RPMI8226 (cell line): Measurements from ENCODE around the gene TLE5.
"Not testable (repeated sequence)": the region's sequence is repeated elsewhere in the genome, so short reads cannot be mapped to it uniquely, and the experiment has no call there.

Experiments
- DNase-seq: peaks from one replicate; pipeline ENCODE4 v3.0.0-alpha.2; 2015

Gene TLE5

DNA sequence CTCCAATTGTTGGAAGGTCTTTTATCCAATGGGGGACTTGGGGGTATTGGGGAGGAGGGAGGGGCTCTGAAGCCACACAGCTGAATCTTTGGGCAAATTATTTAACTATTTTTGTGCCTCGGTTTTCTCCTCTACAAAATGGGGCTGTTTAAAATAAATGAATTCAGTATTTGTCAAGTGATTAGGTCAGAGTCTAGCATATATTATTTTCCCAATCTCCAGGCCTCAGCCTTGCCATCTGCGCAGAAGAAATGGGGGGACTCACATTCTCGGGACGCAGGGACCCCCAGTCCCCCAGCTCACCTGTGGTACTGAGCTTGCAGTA, 1.5 kb downstream of the TLE5 start:
- no peak for DNase-seq

DNA sequence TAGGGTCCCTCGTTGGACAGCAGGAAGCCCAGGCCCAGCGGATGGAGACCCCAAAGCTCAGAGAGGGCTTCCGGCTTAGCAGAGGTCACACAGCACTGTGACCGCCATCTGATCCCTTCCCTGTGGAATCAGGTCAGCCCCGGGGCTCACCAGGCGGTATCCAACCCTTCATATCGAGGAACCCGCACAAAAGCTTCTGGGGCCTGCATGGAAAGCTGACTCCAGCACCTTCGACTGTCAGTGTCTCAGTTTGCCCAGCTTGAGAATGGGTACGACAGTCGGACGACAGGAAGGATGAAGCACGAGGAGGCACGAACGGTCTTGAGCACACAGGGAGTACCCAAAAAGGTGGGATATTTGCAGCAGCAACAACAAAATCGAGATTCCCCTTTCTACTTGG, 2.6 kb downstream of the TLE5 start:
- no peak for DNase-seq

DNA sequence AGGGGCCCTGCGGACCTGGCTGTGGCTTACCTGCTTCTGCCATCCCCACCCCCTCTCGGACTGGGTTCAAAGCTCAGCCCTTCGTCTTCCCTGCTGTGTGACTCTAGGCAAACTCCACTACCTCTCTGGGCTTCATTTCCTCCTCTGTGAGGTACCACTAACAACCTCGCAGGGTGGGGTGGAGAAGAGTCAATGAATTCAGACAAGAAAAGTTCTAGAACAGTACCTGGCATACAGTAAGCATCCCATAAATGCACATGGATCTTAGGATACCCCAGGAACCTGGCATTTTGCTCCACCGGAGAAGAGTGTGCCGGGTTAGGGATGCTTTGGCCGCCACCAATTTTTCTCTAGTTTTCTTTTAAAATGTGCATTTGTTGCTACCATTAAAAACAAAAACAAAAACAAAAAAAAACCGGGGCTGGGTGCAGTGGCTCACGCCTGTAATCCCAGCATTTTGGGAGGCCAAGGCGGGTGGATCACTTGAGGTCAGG, 3.4 kb downstream of the TLE5 start:
- no peak for DNase-seq

DNA sequence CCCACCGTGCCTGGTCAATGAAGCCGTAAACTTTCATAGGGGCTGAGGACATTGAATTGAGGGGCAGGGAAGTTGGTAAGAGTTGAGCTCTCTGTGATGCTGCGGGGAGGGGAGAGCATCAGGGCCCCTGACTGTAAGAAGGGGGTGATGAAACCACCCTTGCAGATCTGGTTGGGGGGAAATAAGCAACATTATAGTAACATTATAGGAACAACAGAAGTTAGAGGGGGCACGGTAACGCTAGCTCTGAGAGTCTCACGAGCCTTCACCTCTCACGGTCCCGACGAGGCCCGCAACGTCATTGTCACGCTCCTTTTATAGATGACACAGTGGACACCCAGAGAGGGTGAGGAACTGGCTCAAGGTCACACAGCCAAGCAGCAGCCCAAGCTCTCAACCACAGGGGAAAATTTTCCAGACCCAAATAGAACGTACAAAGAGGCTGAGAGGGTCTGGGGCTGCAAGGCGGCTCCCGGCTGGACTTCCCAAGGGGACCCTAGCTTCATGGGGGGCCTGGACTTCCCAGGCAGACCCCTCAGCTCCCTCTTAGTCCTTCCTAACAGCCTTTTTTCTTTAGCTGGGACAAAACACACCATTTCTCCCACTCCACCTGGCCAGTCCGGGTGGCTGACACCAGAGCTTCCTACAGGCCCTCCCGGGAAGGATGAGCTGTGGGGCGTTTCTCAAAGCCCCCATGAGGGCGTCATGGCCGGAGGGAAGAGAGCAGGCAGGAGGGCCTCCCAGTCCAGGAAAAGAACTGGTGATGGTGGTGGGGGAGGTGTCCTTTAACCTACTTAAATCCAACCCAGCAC, 4.1 kb downstream of the TLE5 start:
- no peak for DNase-seq

DNA sequence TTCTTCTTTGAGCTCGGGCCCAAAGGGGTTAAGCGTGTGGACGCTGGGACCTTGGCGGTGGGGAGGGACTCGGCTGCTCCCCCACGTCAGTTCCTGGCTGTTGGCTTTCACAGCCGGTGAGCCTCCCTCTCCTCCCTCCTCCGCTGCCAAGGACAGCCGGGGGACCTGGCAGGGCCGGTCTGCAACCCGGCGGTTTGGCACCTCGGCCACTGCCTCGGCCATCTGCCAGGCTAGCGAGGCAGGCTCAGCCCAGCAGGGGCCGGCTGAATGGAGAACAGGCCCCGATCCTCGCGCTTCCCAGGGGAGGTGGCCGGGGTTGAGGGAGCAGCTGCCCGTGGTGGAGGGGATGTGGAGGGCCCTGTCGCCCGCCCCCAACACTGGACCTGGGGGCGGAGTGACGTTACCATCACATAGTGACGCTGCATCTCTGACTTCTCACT, 5.0 kb downstream of the TLE5 start:
- DNase-seq, result no peak

DNA sequence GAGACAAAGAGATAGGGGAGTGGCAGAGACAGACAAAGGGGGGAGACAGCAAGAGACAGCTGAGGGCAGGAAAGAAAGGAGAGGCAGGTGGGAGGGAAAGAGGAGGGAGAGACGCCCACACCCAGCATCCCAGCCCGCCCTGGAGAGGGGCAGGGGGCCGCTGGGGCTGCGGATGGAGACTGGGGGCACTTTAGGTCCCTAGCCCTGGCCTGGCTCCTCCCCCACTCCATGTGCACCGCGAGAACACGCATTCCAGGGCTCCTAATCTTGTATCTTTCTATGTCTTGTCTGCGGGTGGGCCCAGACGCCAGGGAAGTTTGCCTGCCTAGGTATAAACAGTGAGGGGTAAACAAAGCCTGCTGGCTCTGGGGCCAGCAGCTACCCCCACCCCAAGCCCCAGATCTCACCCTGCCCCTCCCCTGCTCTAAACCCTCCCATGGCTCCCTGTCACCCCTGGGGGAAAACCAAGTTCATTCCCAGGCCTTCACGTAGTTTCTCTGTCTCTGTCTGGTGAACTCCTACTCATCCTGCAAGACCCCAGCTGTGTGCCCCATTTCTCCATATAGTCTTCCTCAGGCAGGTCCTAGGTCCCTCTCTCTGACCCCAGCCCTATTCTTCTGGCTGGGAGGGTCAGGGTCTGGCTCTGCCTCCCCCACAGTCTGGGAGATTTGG, 5.7 kb downstream of the TLE5 start:
- no peak for DNase-seq

DNA sequence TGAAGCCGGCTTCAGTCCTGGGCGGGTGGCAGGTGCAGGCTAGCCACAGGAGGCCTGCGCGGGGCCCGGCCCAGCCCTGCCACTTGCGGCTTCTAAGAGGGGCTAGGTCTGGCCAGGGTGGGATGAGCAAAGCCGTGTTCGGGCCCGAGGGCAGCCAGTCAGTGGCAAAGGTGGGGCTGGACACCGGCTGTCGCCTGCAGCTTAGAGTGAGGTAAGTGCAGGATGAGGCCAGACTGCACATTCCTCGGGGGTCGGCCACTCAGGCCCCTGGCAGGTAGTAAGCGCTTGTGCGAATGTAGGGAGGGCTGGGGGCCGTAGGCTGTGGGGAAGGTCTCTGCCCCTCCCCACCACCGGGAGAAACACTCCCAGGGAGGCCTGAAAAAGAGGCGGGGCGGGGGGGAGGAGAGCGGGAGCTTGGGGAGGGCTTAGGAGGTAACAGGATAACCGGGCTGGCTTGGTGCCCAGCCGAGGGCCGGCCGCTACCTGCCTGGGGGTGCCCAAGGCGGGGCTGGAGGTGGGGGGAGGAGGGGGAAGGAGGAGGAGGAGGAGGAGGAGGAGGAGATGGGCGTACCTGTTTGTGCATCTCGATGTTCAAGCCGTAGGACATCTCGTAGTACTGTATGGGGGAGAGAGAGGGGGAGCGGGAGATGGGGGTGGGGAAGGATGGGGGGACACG, 6.4 kb downstream of the TLE5 start:
- DNase-seq, result no peak

DNA sequence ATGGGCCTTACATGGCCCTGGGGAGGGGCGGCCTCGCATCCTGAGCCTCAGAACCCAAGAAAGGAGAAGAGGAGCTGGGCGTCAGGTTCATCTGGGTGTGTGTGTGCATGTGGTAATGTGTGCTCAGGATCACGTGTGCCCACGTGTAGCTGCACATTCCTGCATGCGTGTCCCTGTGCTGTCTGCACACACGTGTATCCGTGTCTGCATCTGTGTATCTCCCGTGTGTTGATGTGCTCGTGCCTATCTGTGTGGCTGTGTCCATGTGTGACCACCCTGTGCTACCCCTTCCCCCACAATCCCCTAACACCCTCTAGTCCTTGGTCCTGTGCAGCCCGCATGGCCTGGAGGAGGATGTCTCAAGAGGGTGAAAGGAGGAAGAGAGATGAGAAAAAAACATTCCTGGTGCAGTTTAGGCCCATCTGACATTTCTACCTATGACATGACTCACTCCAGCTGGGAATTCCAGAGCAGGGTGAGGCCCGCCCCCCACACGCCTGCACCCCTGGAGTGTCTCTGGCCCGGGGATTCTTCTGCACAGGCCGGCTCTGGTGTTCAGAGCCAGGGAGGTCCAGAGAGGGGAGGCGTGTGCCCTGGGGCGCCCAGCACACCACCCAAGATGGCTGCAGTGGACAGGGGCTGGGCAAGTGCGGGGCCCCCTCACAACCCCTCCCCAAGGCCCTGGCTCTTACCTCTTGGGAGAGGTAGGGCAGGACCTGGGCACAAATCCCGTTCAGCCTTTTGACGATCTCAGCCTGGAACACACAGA, 7.1 kb downstream of the TLE5 start:
- no peak for DNase-seq

DNA sequence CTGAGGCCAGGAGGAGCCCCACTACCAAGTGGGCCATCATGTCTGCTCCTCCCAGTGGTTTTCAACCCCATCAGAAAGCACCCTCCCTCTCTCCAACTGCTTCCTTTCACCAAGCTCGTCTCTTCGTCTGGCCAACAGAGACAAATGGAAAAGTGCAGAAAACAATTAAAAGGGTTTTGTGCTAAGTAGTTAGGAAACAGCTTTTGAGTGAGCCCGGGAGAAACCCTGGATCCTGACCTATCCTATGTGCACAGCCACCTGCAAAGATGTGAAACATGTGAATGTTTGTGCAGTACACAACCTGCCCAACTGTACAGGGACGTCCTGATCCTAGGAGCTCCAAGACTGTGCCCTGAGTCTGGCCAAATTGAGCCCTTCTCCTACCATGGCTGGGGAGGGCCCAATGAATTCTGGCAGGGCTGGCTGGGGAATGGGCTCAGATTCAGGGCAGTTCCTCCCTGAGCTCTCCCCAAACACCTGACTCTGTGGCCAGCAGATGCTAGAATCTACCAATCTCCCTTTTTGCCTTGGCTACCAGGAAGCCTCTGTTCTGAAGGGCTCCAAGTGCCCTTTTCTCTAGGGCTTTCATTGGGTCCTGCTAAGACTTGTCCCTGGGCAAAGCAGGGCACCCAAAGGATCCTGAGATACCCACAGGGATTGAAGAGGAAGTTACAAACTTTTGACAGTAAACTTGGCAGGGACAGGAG, 7.9 kb downstream of the TLE5 start:
- DNase-seq, result no peak

DNA sequence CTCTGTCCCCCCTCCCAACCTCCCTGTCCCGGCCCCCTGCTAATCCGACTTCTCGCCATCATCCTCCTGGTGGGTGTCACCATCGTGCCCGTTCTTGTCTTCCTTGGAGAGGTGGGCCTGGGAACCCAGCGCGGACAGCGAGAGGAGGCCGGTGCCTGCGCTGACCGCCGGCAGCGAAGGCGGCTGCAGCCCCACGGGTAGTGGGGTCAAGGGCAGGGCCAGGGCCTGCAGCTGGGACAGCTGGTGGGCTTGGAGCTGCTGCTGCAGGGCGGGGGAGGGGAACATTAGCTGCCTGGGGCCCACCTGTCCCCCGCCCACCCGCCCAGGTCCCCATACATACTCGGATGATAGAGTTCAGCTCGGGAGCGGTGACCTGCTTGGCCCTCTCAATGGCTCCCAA, 8.5 kb downstream of the TLE5 start:
- no peak for DNase-seq

DNA sequence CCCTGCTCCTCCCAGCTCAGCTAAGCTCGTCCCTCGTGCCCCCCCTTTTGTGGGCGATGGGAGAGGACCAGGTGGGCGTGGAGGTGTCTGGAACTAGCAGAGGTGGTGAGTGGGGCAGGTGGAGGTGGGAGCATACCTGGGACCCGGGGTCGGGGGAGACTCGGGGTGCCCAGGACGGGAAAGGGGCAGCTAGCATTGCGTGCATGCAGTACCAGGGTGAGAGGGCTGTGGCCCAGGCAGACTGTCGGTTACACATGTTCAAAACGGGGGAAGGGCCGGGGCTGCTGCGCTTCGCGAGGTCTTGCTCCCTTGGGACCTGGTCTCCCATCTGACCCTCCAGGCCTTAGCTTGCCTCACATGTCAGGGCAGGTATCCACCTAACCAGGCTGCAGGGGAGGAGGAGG, 9.1 kb downstream of the TLE5 start:
- no peak for DNase-seq

DNA sequence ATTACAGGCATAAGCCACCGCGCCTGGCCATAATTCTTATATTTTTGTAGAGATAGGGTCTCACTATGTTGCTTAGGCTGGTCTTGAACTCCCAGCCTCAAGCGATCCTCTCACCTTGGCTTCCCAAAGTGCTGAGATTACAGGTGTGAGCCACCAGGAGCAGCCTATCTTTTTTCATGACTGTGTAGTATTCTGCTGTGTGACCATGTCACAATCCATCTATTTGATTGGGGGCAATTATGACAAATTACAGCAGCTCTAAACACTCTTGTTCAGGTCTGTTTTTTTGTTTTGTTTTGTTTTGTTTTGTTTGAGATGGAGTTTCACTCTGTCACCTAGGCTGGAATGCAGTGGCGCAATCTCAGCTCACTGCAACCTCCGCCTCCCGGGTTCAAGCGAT, 12.3 kb downstream of the TLE5 start:
- not testable (repeated sequence) for DNase-seq

DNA sequence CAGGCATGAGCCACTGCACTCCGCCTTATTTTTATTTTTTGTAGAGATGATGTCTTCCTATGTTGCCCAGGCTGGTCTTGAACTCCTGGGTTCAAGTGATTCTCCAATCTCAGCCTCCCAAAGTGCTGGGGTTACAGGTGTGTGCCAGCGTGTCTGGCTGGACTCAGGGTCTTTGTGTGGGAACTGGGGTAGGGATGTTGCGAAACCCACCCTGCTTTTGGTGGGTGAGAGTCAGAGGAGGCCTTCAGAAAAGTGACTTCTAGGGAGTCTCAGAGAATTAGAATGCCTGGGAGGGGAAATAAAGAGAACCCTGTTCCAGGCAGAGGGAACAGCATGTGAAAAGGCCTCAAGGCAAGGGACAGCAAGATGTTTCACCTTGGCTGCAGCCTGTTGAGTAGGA, 13.2 kb downstream of the TLE5 start:
- no peak for DNase-seq

DNA sequence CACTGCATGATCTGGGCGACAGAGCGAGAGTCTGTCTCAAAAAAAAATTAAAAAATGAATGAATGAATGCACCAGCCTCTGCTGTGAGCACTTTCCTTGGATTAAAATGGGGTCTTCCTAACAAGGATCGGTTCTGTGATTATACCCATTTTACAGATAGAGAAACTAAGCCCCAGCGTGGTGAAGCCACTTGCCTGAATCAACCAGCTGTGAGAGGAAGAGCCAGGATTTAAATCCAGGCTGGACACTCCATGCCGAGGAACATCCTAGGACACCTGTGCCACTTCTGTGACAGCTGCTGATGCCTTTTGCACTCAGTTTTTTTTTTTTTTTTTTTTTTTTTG, 14.1 kb downstream of the TLE5 start:
- DNase-seq, result no peak

DNA sequence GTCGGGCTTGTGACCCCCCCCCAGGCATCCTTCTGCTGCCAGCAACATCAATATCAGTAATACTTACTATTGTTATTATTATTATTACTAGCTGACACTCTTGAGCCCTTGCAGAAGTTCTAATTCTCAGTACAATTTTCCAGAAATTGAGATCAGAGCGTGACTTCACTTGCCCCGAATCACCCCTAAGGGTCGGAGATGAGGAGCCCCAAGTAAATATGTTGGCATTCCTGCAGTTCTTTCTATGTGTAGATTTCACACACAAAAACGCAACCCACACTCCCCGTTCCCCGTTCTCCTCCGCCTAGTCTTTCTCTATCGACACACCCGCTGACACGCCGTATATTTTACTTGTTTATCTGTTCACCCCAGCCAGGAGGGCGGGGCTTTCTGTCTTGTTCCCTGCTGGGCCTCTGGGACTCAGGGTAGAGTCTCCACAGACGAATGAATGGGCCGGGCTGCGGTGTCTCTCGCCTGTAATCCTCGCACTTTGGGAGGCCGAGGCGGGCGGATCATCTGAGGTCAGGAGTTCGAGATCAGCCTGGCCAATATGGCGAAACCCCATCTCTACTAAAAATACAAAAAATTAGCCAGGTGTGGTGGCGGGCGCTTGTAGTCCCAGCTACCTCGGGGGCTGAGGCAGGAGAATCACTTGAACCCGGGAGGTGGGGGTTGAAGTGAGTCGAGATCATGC, 14.7 kb downstream of the TLE5 start:
- peak; percentile 86 for DNase-seq

DNA sequence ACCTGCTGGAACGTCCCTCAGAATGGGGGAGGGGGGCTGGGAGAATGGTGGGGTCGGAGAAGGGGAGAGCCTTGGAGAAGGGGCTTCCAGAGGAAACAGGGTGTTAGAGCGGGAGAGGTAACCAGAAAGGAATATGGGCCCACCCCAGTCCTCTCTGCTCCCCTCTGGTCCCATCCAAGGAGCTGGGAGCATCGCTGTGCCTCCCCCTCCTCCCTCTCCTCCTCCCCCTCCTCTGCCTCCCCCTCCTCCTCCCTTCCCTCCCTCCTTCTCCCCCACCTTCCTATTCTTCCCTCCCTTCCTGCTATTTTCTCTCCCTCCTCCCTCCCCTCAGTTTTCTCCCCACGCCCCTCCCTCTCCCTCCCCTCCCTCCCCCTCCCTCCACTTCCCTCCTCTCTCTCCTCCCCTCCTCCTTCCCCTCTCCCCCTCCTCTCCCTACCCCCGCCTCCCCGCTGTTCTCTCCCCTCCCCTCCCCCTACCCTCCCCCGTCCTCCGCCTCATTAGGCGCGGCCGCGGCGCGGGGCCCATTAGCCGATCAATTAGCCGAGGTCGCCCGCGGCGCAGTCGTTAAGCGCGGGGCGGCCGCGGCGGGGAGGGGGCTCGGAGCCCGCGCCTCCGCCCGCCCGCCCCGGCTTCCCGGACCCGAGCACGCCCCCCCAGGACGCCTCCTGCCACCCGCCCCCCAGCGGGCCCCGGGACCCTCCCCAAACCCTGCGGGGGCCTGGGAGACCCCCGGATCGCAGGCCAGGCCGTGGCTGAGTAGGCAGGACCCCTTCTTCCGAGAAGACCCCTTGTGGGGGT, 15.4 kb downstream of the TLE5 start:
- peak; percentile 47 for DNase-seq

DNA sequence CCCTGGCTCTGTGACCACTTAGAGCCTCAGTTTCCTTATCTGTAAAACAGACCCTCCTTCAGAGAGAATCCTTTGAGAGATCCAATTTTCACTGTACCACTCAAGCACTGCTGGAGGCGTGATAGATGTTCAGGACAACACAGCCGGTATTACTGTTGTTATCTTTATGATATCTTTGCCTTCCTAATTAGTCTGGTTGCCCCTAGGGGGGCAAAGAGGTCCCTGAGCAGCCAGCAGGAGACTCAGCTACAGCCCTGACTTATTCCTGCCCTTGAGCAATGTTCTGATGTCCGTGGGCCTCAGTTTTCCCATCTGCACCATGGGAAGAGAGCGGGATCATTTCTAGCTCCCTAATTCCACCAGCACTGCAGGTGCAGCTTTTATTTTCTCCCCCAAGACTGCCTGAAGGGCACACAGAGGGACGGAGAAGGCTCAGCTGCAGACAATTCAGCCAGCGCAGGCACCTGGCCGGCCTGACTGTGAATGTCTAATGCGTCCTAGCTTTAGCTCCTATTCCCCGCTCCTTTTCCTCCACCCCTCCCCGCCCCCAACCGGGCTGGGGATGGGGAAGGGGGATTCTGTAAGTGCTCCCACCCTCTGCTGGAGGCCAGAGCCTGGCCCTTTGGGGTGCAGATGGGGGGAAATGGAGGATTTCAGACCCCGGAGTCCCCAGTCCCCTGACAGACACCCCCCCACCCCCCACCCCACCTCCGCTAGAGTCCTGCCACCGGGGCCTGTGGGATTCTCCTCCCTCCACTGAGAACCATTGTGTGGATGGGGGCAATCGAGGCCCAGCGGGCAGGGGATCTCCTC, 16.2 kb downstream of the TLE5 start:
- DNase-seq, result peak; percentile 30

DNA sequence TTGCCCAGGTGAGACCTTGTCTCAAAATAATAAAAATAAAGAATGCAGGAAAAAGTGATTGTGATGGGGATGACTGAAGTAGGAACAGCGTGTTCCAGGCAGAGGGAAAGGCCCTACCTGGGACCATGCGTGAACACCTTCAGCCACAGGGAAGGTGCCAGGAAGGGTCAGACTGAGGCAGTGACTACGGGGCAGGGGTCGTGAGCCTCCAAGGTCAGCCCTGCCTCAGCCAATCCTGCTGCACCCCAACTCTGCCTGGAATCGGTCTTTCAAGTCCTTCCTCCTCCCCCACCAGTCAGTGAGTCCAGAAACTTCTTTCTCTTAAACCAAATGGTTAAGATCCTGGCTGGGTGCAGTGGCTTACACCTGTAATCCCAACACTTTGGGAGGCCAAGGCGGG, 17.1 kb downstream of the TLE5 start:
- no peak for DNase-seq

DNA sequence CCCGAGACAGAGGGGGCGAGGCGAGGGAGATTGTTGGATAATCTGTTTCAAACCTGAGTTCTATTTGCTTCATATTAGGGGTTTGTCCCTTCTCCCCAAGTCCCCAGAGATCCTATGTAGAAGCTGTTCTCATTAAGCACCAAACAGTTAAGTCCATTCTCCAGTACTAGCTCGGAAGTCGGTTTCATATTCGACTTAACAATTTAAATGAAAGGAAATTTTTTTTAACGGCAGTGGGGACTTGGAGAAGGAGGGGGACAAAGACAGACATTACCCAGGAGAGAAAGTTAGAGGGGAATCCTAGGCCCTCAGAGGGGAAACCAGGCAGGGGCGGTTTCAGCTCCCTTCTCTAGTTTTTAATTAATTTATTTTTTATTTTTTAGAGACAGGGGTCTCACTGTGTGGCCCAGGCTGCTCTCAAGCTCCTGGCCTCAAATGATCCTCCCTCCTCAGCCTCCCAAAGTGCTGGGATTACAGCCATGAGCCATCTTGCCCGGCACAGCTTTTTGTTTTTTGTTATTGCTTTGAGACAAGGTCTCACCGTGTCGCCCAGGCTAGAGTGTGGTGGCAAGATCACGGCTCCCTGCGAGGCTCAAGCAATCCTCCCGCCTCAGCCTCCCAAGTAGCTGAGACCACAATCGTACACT, 19.6 kb downstream of the TLE5 start:
- no peak for DNase-seq
